Tibial nerve (tissue), 4 donors: ENCODE data around the gene THBS1. TPM values are rescaled to one million over a fixed set of nuclear protein-coding genes. Genes with fewer than 3 reads are reported as not detected.

Experiments
- DNase-seq, 2 donors: peaks; one replicate each; pipeline ENCODE4 v3.0.0-alpha.2; 2019; ENCODE audit warnings: low spot score in 2 of 2
- H3K27ac ChIP-seq, 4 donors: fragments of 200-600 bp; sonication (generic) in 3 of 4; one replicate each; pipeline ENCODE4 v1.5.1; 2017 to 2019; ENCODE audit warnings: mild to moderate bottlenecking in 1 of 4
- H3K27me3 ChIP-seq, 2 donors: fragments of 200-600 bp; sonication (generic) in 1 of 2; one replicate each; pipeline versions ENCODE4 v1.5.1 to v1.6.0; 2017 to 2019
- H3K36me3 ChIP-seq, 3 donors: fragments of 200-600 bp; sonication (generic); one replicate each; pipeline ENCODE4 v1.5.1; 2018 to 2019
- H3K4me1 ChIP-seq, 4 donors: fragments of 200-600 bp; sonication (generic) in 3 of 4; one replicate each; pipeline ENCODE4 v1.5.1; 2017 to 2019
- H3K4me3 ChIP-seq, 4 donors: fragments of 200-600 bp; sonication (generic) in 3 of 4; one replicate each; pipeline ENCODE4 v1.5.1; 2017 to 2019; ENCODE audit warnings: mild to moderate bottlenecking in 1 of 4, moderate library complexity in 1 of 4
- H3K9me3 ChIP-seq, 4 donors: fragments of 200-600 bp; sonication (generic) in 3 of 4; one replicate each; pipeline ENCODE4 v1.5.1; 2017 to 2019
- EP300 ChIP-seq, 2 donors: sonication (generic); formaldehyde crosslinking; IDR thresholded peaks; one replicate each; pipeline ENCODE4 v1.6.1; 2017; ENCODE audit warnings: antibody characterized with exemption in 2 of 2, mild to moderate bottlenecking in 1 of 2
- POLR2A ChIP-seq, 2 donors: fragments of 450-650 bp; IDR thresholded peaks; one replicate each; pipeline ENCODE4 v1.6.1; 2017; ENCODE audit warnings: antibody characterized with exemption in 2 of 2, mild to moderate bottlenecking in 2 of 2, moderate library complexity in 2 of 2
- WGBS, 2 donors: methylation state at CpG; one replicate each; pipeline ENCODE4 v1.1.5; 2018; 5-methylcytosine and 5-hydroxymethylcytosine counted together
- total RNA-seq, 4 donors: library from RNA; depleted of rRNA; stranded (reverse); fragments of >200 nt; gene quantifications; one replicate each; pipeline ENCODE4 v1.1.0, GENCODE V29; 2016
- TF ChIP-seq, protein P1 (sequence below), 5 experiments: fragments of 200-600 bp in 3 of 5; fragments of 450-650 bp in 2 of 5; sonication (generic) in 3 of 5; IDR thresholded peaks; one replicate each; pipeline ENCODE4 v1.5.1; 2016 to 2019; ENCODE audit warnings: antibody characterized with exemption in 5 of 5, mild to moderate bottlenecking in 3 of 5, moderate library complexity in 2 of 5

The THBS1 gene
- total RNA-seq, 4 donors from 2014 or later = 1,850 to 2,559 (median 1,931) TPM

DNA sequence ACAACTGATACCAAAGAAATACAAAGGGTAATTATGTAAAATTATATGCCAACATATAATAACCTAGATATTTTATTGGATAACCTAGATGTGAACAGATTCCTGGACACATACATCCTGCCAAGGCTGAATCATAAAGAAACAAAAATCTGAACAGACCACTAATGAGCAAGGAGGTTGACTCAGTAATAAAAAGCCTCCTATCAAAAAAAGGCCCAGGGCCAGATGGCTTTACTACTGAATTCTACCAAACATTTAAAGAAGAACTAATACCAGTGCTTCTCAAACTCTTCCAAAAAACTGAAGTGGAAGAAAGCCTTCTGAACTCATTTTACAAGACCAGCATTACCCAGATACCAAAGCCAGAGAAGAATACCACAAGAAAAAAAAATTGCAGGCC lies 32.4 kb downstream of the THBS1 start:
- no peaks in the 10 kb centered on the region for H3K4me1 ChIP-seq
- H3K27ac ChIP-seq = no peak overlapping the region
- DNase-seq = no peak
- TF ChIP-seq, protein P1, sequence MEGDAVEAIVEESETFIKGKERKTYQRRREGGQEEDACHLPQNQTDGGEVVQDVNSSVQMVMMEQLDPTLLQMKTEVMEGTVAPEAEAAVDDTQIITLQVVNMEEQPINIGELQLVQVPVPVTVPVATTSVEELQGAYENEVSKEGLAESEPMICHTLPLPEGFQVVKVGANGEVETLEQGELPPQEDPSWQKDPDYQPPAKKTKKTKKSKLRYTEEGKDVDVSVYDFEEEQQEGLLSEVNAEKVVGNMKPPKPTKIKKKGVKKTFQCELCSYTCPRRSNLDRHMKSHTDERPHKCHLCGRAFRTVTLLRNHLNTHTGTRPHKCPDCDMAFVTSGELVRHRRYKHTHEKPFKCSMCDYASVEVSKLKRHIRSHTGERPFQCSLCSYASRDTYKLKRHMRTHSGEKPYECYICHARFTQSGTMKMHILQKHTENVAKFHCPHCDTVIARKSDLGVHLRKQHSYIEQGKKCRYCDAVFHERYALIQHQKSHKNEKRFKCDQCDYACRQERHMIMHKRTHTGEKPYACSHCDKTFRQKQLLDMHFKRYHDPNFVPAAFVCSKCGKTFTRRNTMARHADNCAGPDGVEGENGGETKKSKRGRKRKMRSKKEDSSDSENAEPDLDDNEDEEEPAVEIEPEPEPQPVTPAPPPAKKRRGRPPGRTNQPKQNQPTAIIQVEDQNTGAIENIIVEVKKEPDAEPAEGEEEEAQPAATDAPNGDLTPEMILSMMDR (IDR thresholded peaks at IDR 0.05) = no peak
- TF ChIP-seq POLR2A (IDR thresholded peaks at IDR 0.05) = no peak
- peaks cover 0 to 46% (median 6%) of the 10 kb centered on the region in 4 donors for H3K9me3 ChIP-seq
- H3K36me3 ChIP-seq = no peaks in the 10 kb centered on the region
- H3K27me3 ChIP-seq = no peaks in the 10 kb centered on the region
- no peak overlapping the region for H3K4me3 ChIP-seq

DNA sequence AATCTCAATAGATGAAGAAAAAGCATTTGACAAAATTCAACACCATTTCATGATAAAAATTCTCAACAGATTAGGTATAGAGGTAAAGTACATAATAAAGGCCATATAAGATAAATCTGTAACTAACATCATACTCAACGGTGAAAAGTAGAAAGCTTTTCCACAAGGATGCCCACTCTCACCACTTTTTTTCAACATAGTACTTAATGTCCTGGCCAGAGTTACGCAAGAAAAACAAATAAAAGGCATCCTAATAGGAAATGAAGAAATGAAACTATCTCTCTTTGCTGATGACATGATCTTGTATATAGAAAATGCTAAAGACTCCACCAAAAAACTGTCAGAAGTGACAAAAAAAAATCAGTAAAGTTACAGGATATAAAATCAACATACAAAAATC lies 33.0 kb downstream of the THBS1 start:
- Histone ChIP-seq H3K9me3 (peaks cover 0 to 46% (median 6%) of the 10 kb centered on the region in 4 donors), H3K4me1 (no peaks in the 10 kb centered on the region), H3K4me3 (no peak overlapping the region), H3K27me3 (no peaks in the 10 kb centered on the region), H3K27ac (no peak overlapping the region), H3K36me3 (no peaks in the 10 kb centered on the region)
- TF ChIP-seq EP300 (IDR thresholded peaks at IDR 0.05) = no peak
- TF ChIP-seq, protein P1 (IDR thresholded peaks at IDR 0.05) = no peak
- no peak for TF ChIP-seq POLR2A (IDR thresholded peaks at IDR 0.05)
- WGBS, 2 donors = 85 to 90% methylated on average over 2 of the region's 2 CpGs
- no peak for DNase-seq

DNA sequence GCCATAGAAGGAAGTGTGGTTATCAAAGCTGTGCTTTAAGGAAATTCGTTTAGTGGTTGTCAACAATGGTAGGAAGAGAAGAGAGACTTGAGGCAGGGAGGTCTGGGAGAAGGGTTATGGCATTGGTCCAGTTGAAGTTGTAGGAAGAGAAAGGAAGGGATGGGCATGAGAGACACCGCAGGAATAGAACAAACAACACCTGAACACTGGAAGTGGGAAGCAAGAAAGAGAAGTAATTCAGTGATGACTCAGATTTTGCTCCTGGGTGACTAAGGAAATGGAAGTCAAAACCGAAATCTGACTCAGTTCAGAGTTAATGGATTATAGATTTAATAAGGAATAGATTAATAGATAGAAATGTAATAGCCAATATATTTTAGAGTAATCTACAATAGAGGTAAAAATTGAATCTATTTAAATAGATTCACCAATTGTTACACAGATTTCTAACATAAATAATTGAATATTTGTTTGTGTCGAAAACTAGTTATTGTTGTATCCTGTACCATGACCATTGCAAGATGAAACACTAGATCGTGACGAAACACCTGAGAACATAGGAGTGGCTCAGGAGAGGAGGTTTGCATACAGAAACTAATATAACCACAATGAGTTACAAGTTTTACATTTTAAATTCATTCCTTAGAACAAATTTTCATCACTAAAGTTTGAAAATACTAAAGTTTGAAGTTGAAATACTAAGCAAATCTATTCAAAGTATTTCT lies 36.0 kb downstream of the THBS1 start:
- TF ChIP-seq POLR2A (IDR thresholded peaks at IDR 0.05) (no peak), EP300 (IDR thresholded peaks at IDR 0.05) (no peak)
- TF ChIP-seq, protein P1 (IDR thresholded peaks at IDR 0.05) = no peak
- no peak overlapping the region for H3K4me3 ChIP-seq
- DNase-seq = no peak
- no peaks in the 10 kb centered on the region for H3K27me3 ChIP-seq
- no peak overlapping the region for H3K27ac ChIP-seq
- H3K36me3 ChIP-seq = no peaks in the 10 kb centered on the region
- no peaks in the 10 kb centered on the region for H3K4me1 ChIP-seq
- H3K9me3 ChIP-seq = peaks cover 0 to 19% (median 2%) of the 10 kb centered on the region in 4 donors
- WGBS, 2 donors = 83 to 85% methylated on average over 6 of the region's 6 CpGs

DNA sequence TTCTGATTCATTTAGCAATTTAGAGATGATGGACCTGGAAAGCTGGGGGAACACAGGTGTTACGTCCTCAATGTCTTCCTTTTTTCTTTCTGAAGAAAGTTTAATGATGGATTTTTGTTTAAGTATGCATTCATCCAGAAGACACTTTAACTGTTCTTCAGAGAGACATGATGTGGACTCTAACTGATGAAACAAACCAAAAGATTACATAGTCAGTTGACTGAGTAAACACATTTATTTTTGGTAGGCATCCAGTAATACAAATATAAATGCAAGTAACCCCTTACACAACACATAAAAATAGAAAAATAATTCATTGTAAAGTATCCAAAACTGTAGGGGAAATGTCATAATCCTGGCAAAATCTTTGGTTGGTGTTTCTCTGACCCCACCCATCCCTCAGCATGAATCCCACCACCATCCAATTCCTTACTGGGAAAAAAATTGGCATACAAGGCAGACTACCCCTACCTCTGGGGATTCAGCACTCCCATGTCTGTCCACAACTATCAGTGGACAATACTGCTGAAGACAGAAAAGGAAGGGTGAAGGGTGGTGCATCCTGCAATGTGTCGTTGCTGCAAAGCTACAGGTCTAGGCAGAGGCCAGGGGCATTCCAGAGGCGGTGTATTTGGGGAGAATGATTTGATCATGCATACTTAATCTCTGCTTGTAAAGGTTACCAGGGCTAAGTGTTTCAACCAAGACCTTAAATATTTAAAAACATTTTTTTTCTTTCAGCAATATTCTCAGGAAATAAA lies 37.4 kb downstream of the THBS1 start:
- 71 to 79% methylated on average over 3 of the region's 3 CpGs for WGBS, 2 donors
- H3K36me3 ChIP-seq = no peaks in the 10 kb centered on the region
- no peak overlapping the region for H3K27ac ChIP-seq
- no peaks in the 10 kb centered on the region for H3K27me3 ChIP-seq
- DNase-seq = no peak
- H3K9me3 ChIP-seq = peaks cover 0 to 14% (median 2%) of the 10 kb centered on the region in 4 donors
- H3K4me1 ChIP-seq = no peaks in the 10 kb centered on the region
- H3K4me3 ChIP-seq = no peak overlapping the region
- TF ChIP-seq EP300 (IDR thresholded peaks at IDR 0.05) (no peak), POLR2A (IDR thresholded peaks at IDR 0.05) (no peak)
- TF ChIP-seq, protein P1 (IDR thresholded peaks at IDR 0.05) = no peak

GRCh38 chr15:39621210-39621609 lies 40.3 kb downstream of the THBS1 start:
- DNase-seq = no peak
- H3K27ac ChIP-seq = no peak overlapping the region
- WGBS, 2 donors = 79 to 84% methylated on average over 1 of the region's 1 CpG

More at GRCh38 chr15:39621210-39621609, 40.3 kb downstream of the THBS1 start:
- H3K9me3 ChIP-seq = no peaks in the 10 kb centered on the region
- TF ChIP-seq POLR2A (IDR thresholded peaks at IDR 0.05) = no peak
- TF ChIP-seq, protein P1 (IDR thresholded peaks at IDR 0.05) = no peak
- TF ChIP-seq EP300 (IDR thresholded peaks at IDR 0.05) = no peak
- no peaks in the 10 kb centered on the region for H3K27me3 ChIP-seq
- no peaks in the 10 kb centered on the region for H3K36me3 ChIP-seq
- no peak overlapping the region for H3K4me3 ChIP-seq
- H3K4me1 ChIP-seq = peaks cover 0 to 22% (median 11%) of the 10 kb centered on the region in 4 donors
